Liver (tissue), 9 donors: ENCODE measurements around the gene NUP93. TPM values are rescaled to one million over a fixed set of nuclear protein-coding genes. Genes with fewer than 3 reads are reported as not detected.

Source experiments
- DNase-seq: peaks from one replicate; pipeline ENCODE4 v3.0.0-alpha.2; 2017; ENCODE audit warnings: low spot score
- H3K27ac ChIP-seq, 2 donors: one replicate each; pipeline ENCODE4 v1.7.0; 2013; ENCODE audit warnings: inconsistent platforms in 2 of 2, low read length in 2 of 2, control low read depth in 1 of 2, low read depth in 1 of 2, mild to moderate bottlenecking in 1 of 2
- H3K27me3 ChIP-seq, 4 donors: one replicate each; pipeline versions ENCODE4 v1.6.1 to v1.7.0; 2013; ENCODE audit warnings: low read length in 3 of 4, inconsistent platforms in 1 of 4, mild to moderate bottlenecking in 1 of 4, moderate library complexity in 1 of 4; ENCODE audit not compliant: control insufficient read depth in 4 of 4, insufficient read depth in 4 of 4
- H3K36me3 ChIP-seq, 4 donors: one replicate each; pipeline versions ENCODE4 v1.6.1 to v1.7.0; 2013; ENCODE audit warnings: low read length in 3 of 4, mild to moderate bottlenecking in 3 of 4, low read depth in 1 of 4, moderate library complexity in 1 of 4; ENCODE audit not compliant: control insufficient read depth in 4 of 4, insufficient read depth in 3 of 4
- H3K4me1 ChIP-seq, 4 donors: one replicate each; pipeline versions ENCODE4 v1.6.1 to v1.7.0; 2013; ENCODE audit warnings: low read length in 3 of 4, mild to moderate bottlenecking in 3 of 4, moderate library complexity in 1 of 4; ENCODE audit not compliant: control insufficient read depth in 4 of 4, insufficient read depth in 4 of 4
- H3K4me3 ChIP-seq, 3 donors: one replicate each; pipeline versions ENCODE4 v1.6.1 to v1.7.0; 2013; ENCODE audit warnings: low read length in 3 of 3, control low read depth in 1 of 3, low read depth in 1 of 3, mild to moderate bottlenecking in 1 of 3
- H3K9ac ChIP-seq, 2 donors: one replicate each; pipeline ENCODE4 v1.7.0; 2013; ENCODE audit warnings: low read length in 2 of 2, mild to moderate bottlenecking in 2 of 2, moderate library complexity in 2 of 2, control low read depth in 1 of 2, low read depth in 1 of 2
- H3K9me3 ChIP-seq, 4 donors: one replicate each; pipeline versions ENCODE4 v1.6.1 to v1.7.0; 2013; ENCODE audit warnings: low read length in 3 of 4; ENCODE audit not compliant: control insufficient read depth in 4 of 4
- EGR1 ChIP-seq, 2 donors: IDR thresholded peaks; 2 replicates each; pipeline ENCODE4 v1.6.1; 2016 to 2018; ENCODE audit warnings: antibody characterized with exemption in 2 of 2, low read depth in 2 of 2
- FOXA1 ChIP-seq: IDR thresholded peaks from 2 replicates; pipeline ENCODE4 v1.6.1; 2016; ENCODE audit warnings: antibody characterized with exemption
- FOXA2 ChIP-seq: IDR thresholded peaks from 2 replicates; pipeline ENCODE4 v1.6.1; 2016; ENCODE audit warnings: antibody characterized with exemption
- GABPA ChIP-seq, 2 donors: IDR thresholded peaks in 1 of 2; conservative IDR thresholded peaks in 1 of 2; 2 replicates each; pipeline ENCODE4 v1.6.1; 2016; ENCODE audit warnings: antibody characterized with exemption in 2 of 2, mild to moderate bottlenecking in 1 of 2, moderate library complexity in 1 of 2
- HNF4A ChIP-seq, 2 donors: conservative IDR thresholded peaks; 2 replicates each; pipeline ENCODE4 v1.6.1; 2016; ENCODE audit warnings: antibody characterized with exemption in 2 of 2, mild to moderate bottlenecking in 2 of 2
- HNF4G ChIP-seq: IDR thresholded peaks from 2 replicates; pipeline ENCODE4 v1.6.1; 2016; ENCODE audit warnings: antibody characterized with exemption
- JUND ChIP-seq, 2 donors: IDR thresholded peaks; 2 replicates each; pipeline ENCODE4 v1.6.1; 2016; ENCODE audit warnings: antibody characterized with exemption in 2 of 2
- NR2F2 ChIP-seq: IDR thresholded peaks from 2 replicates; pipeline ENCODE4 v1.6.1; 2016; ENCODE audit warnings: antibody characterized with exemption
- RAD21 ChIP-seq, 2 donors: IDR thresholded peaks; 2 replicates each; pipeline ENCODE4 v1.6.1; 2016; ENCODE audit warnings: antibody characterized with exemption in 2 of 2, mild to moderate bottlenecking in 2 of 2
- RXRA ChIP-seq, 2 donors: IDR thresholded peaks; 2 replicates each; pipeline ENCODE4 v1.6.1; 2017 to 2018; ENCODE audit warnings: antibody characterized with exemption in 2 of 2, mild to moderate bottlenecking in 1 of 2
- SP1 ChIP-seq: IDR thresholded peaks from 2 replicates; pipeline ENCODE4 v1.6.1; 2018; ENCODE audit warnings: antibody characterized with exemption, mild to moderate bottlenecking
- TAF1 ChIP-seq: conservative IDR thresholded peaks from 2 replicates; pipeline ENCODE4 v1.6.1; 2016; ENCODE audit warnings: antibody characterized with exemption, mild to moderate bottlenecking
- YY1 ChIP-seq: IDR thresholded peaks from 2 replicates; pipeline ENCODE4 v1.6.1; 2016; ENCODE audit warnings: antibody characterized with exemption, mild to moderate bottlenecking
- polyA plus RNA-seq, 2 donors: library from polyadenylated mRNA; stranded (reverse) in 1 of 2; unstranded in 1 of 2; fragments of 200-250 nt in 1 of 2; fragments of >200 nt in 1 of 2; fragmentation: Nextera tagmentation in 1 of 2; extraction: Ambion mirVana in 1 of 2; gene quantifications; one replicate each; pipeline versions ENCODE4 v1.2.1 to v1.2.3, GENCODE V29; 2013 to 2015
- total RNA-seq, 2 donors: library from RNA; depleted of rRNA; stranded (reverse); fragments of >200 nt; gene quantifications; one replicate each; pipeline ENCODE4 v1.2.3, GENCODE V29; 2014
- TF ChIP-seq, protein P1 (sequence below): IDR thresholded peaks from 2 replicates; pipeline ENCODE4 v1.6.1; 2016; ENCODE audit warnings: antibody characterized with exemption
- TF ChIP-seq, protein P2 (sequence below): IDR thresholded peaks from 2 replicates; pipeline ENCODE4 v1.6.1; 2016; ENCODE audit warnings: antibody characterized with exemption
- TF ChIP-seq, protein P3 (sequence below): IDR thresholded peaks from 2 replicates; pipeline ENCODE4 v1.6.1; 2016; ENCODE audit warnings: antibody characterized with exemption, mild to moderate bottlenecking
- TF ChIP-seq, protein P4 (sequence below): IDR thresholded peaks from 2 replicates; pipeline ENCODE4 v1.6.1; 2016; ENCODE audit warnings: antibody characterized with exemption
- TF ChIP-seq, protein P5 (sequence below): fragments of 150-350 bp; IDR thresholded peaks from 2 replicates; pipeline ENCODE4 v1.5.1; 2017; ENCODE audit warnings: improper control_type of control experiment, low read depth, low read length; ENCODE audit not compliant: missing input control
- donor health status: healthy.
- donor health status: healthy.
- donor health status: healthy.
- donor health status: healthy.
- donor health status: healthy.

The NUP93 gene
- total and polyA plus RNA-seq, 4 donors: 8.2 to 31.8 (median 9.8) TPM

DNA sequence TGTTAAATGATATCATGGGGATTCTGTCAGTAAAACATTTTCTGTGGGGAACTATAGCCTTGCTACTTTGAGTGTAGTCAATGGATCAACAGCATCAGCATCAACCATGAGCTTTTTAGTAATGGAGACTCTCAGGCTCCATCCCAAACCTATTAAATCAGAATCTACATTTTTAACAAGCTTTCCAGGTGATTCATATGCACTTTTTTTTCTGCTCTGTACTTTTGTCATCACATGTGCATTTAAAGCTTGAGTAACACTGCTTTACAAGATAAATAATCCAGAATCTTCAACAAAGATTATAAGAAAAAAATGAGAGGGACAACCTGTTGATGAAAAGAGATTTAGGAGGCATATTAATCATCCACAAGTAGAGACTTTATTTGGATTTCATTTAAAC, 23.5 kb downstream of the NUP93 start:
- TF ChIP-seq, protein P1, sequence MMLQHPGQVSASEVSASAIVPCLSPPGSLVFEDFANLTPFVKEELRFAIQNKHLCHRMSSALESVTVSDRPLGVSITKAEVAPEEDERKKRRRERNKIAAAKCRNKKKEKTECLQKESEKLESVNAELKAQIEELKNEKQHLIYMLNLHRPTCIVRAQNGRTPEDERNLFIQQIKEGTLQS: no peak
- TF ChIP-seq FOXA1: no peak
- peaks cover 0 to 3% (median 1%) of the 10 kb centered on the region in 4 donors for H3K36me3 ChIP-seq
- no peaks in the 10 kb centered on the region for H3K9me3 ChIP-seq
- H3K4me1 ChIP-seq: no peaks in the 10 kb centered on the region
- H3K4me3 ChIP-seq: no peak overlapping the region
- H3K27me3 ChIP-seq: no peaks in the 10 kb centered on the region
- H3K27ac ChIP-seq: no peak overlapping the region
- no peak for DNase-seq
- no peak overlapping the region for H3K9ac ChIP-seq

DNA sequence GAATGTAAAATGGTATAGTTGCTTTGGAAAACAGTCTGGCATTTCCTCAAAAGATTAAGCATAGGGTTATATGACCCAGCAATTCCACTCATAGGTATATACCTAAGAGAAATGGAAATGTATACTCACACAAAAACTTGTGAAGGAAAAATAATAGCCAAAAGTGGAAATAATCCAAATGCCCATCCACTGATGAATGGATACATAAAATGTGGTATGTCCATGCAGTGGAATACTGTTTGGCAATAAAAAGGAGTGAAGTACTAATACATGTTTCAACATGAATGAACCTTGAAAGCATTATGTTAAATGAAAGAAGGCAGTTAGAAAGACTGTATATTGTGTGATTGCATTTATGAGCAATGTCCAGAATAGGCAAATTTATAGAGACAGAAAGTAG, 25.1 kb downstream of the NUP93 start:
- no peaks in the 10 kb centered on the region for H3K4me1 ChIP-seq
- H3K9me3 ChIP-seq: no peaks in the 10 kb centered on the region
- H3K9ac ChIP-seq: no peak overlapping the region
- peaks cover 0 to 3% (median 1%) of the 10 kb centered on the region in 4 donors for H3K36me3 ChIP-seq
- no peak for TF ChIP-seq TAF1
- TF ChIP-seq HNF4A (conservative IDR thresholded peaks at IDR 0.05): no peak
- TF ChIP-seq, protein P2, sequence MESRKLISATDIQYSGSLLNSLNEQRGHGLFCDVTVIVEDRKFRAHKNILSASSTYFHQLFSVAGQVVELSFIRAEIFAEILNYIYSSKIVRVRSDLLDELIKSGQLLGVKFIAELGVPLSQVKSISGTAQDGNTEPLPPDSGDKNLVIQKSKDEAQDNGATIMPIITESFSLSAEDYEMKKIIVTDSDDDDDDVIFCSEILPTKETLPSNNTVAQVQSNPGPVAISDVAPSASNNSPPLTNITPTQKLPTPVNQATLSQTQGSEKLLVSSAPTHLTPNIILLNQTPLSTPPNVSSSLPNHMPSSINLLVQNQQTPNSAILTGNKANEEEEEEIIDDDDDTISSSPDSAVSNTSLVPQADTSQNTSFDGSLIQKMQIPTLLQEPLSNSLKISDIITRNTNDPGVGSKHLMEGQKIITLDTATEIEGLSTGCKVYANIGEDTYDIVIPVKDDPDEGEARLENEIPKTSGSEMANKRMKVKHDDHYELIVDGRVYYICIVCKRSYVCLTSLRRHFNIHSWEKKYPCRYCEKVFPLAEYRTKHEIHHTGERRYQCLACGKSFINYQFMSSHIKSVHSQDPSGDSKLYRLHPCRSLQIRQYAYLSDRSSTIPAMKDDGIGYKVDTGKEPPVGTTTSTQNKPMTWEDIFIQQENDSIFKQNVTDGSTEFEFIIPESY: no peak
- TF ChIP-seq, protein P1: no peak
- TF ChIP-seq FOXA2: no peak
- TF ChIP-seq GABPA (IDR thresholded peaks at IDR 0.05 in 1 of 2, conservative IDR thresholded peaks at IDR 0.05 in 1 of 2): no peak
- TF ChIP-seq SP1: no peak
- TF ChIP-seq, protein P3, sequence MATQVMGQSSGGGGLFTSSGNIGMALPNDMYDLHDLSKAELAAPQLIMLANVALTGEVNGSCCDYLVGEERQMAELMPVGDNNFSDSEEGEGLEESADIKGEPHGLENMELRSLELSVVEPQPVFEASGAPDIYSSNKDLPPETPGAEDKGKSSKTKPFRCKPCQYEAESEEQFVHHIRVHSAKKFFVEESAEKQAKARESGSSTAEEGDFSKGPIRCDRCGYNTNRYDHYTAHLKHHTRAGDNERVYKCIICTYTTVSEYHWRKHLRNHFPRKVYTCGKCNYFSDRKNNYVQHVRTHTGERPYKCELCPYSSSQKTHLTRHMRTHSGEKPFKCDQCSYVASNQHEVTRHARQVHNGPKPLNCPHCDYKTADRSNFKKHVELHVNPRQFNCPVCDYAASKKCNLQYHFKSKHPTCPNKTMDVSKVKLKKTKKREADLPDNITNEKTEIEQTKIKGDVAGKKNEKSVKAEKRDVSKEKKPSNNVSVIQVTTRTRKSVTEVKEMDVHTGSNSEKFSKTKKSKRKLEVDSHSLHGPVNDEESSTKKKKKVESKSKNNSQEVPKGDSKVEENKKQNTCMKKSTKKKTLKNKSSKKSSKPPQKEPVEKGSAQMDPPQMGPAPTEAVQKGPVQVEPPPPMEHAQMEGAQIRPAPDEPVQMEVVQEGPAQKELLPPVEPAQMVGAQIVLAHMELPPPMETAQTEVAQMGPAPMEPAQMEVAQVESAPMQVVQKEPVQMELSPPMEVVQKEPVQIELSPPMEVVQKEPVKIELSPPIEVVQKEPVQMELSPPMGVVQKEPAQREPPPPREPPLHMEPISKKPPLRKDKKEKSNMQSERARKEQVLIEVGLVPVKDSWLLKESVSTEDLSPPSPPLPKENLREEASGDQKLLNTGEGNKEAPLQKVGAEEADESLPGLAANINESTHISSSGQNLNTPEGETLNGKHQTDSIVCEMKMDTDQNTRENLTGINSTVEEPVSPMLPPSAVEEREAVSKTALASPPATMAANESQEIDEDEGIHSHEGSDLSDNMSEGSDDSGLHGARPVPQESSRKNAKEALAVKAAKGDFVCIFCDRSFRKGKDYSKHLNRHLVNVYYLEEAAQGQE: no peak
- no peak for TF ChIP-seq EGR1 (IDR thresholded peaks at IDR 0.05; ENCODE audit: low read depth in 2 of 2)
- TF ChIP-seq, protein P4, sequence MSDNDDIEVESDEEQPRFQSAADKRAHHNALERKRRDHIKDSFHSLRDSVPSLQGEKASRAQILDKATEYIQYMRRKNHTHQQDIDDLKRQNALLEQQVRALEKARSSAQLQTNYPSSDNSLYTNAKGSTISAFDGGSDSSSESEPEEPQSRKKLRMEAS: no peak
- TF ChIP-seq FOXA1: no peak
- no peak for TF ChIP-seq JUND (IDR thresholded peaks at IDR 0.05)
- TF ChIP-seq, protein P5, sequence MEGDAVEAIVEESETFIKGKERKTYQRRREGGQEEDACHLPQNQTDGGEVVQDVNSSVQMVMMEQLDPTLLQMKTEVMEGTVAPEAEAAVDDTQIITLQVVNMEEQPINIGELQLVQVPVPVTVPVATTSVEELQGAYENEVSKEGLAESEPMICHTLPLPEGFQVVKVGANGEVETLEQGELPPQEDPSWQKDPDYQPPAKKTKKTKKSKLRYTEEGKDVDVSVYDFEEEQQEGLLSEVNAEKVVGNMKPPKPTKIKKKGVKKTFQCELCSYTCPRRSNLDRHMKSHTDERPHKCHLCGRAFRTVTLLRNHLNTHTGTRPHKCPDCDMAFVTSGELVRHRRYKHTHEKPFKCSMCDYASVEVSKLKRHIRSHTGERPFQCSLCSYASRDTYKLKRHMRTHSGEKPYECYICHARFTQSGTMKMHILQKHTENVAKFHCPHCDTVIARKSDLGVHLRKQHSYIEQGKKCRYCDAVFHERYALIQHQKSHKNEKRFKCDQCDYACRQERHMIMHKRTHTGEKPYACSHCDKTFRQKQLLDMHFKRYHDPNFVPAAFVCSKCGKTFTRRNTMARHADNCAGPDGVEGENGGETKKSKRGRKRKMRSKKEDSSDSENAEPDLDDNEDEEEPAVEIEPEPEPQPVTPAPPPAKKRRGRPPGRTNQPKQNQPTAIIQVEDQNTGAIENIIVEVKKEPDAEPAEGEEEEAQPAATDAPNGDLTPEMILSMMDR: no peak
- TF ChIP-seq HNF4G: no peak
- TF ChIP-seq RXRA (IDR thresholded peaks at IDR 0.05): no peak
- no peak for TF ChIP-seq NR2F2
- TF ChIP-seq RAD21 (IDR thresholded peaks at IDR 0.05): no peak
- TF ChIP-seq YY1: no peak
- no peak for DNase-seq
- no peak overlapping the region for H3K4me3 ChIP-seq
- no peak overlapping the region for H3K27ac ChIP-seq
- H3K27me3 ChIP-seq: no peaks in the 10 kb centered on the region
